Smooth muscle cell (in vitro differentiated cells): Measurements from ENCODE around the gene TVP23A. TPM values are rescaled to one million over a fixed set of nuclear protein-coding genes. Genes with fewer than 3 reads are reported as not detected.

ENCODE experiments used
- DNase-seq: peaks from one replicate; lab custom pipeline; 2025; ENCODE audit not compliant: unreplicated experiment; lab: John Stamatoyannopoulos, UW
- H2AFZ ChIP-seq: fragments of 200-600 bp; sonication (generic); 2 replicates; pipeline ENCODE4 v1.6.0; 2016; ENCODE audit warnings: antibody characterized with exemption, low read depth, mild to moderate bottlenecking
- H3F3A ChIP-seq: fragments of 200-600 bp; sonication (generic); 2 replicates; pipeline ENCODE4 v1.6.0; 2017; ENCODE audit warnings: antibody characterized with exemption, low read depth
- H3K27ac ChIP-seq: fragments of 200-600 bp; sonication (generic); 2 replicates; pipeline ENCODE4 v1.5.1; 2016; ENCODE audit warnings: low read depth, mild to moderate bottlenecking
- H3K27me3 ChIP-seq: fragments of 200-600 bp; sonication (generic); 2 replicates; pipeline ENCODE4 v1.6.1; 2016; ENCODE audit warnings: low read depth, mild to moderate bottlenecking
- H3K36me3 ChIP-seq: fragments of 200-600 bp; sonication (generic); 2 replicates; pipeline ENCODE4 v1.5.1; 2016; ENCODE audit warnings: low read depth
- H3K4me1 ChIP-seq: fragments of 200-600 bp; sonication (generic); 2 replicates; pipeline ENCODE4 v1.5.1; 2016; ENCODE audit warnings: low read depth
- H3K4me2 ChIP-seq: fragments of 200-600 bp; sonication (generic); 2 replicates; pipeline ENCODE4 v1.6.0; 2016; ENCODE audit warnings: mild to moderate bottlenecking
- H3K4me3 ChIP-seq: fragments of 200-600 bp; sonication (generic); 2 replicates; pipeline ENCODE4 v1.5.1; 2016; ENCODE audit warnings: mild to moderate bottlenecking
- H3K79me2 ChIP-seq: fragments of 200-600 bp; sonication (generic); 2 replicates; pipeline ENCODE4 v1.6.0; 2016; ENCODE audit warnings: low read depth, mild to moderate bottlenecking
- H3K9ac ChIP-seq: fragments of 200-600 bp; sonication (generic); 2 replicates; pipeline ENCODE4 v1.6.0; 2016; ENCODE audit warnings: low read depth
- H3K9me3 ChIP-seq: fragments of 200-600 bp; sonication (generic); replicated peaks from 2 replicates; pipeline ENCODE4 v1.5.1; 2016; ENCODE audit warnings: low read depth
- H4K20me1 ChIP-seq: fragments of 200-600 bp; sonication (generic); 2 replicates; pipeline ENCODE4 v1.6.0; 2016; ENCODE audit warnings: low read depth
- CTCF ChIP-seq: fragments of 200-600 bp; sonication (generic); IDR thresholded peaks from 2 replicates; pipeline ENCODE4 v1.5.1; 2017; ENCODE audit warnings: borderline replicate concordance, mild to moderate bottlenecking, antibody characterized with exemption; ENCODE audit not compliant: insufficient read depth, poor library complexity, severe bottlenecking
- WGBS: methylation state at CpG from one replicate; pipeline ENCODE4 v1.1.7; 2016; ENCODE audit warnings: low lambda C conversion rate; 5-methylcytosine and 5-hydroxymethylcytosine counted together
- polyA plus RNA-seq: library from polyadenylated mRNA; unstranded; fragments of >200 nt; fragmentation: Nextera tagmentation; extraction: Ambion mirVana; gene quantifications from 2 replicates; pipeline ENCODE4 v1.2.1, GENCODE V29; 2016
- total RNA-seq: library from RNA; depleted of rRNA; stranded (reverse); fragments of >200 nt; gene quantifications from 2 replicates; pipeline ENCODE4 v1.2.3, GENCODE V29; 2014

TVP23A gene
- total and polyA plus RNA-seq, 2 experiments from 2014 or later, result 0.13 to 0.45 TPM

GRCh38 chr16:10740845-10741208 lies 77.8 kb downstream of the TVP23A start:
- no peaks in the 10 kb centered on the region for H3K4me1 ChIP-seq
- no peaks in the 10 kb centered on the region for H3K79me2 ChIP-seq
- no peak overlapping the region for H3K27ac ChIP-seq
- no peaks in the 10 kb centered on the region for H4K20me1 ChIP-seq
- WGBS, result 90% methylated on average over 2 of the region's 2 CpGs
- H3F3A ChIP-seq, result peaks cover 7% of the 10 kb centered on the region
- DNase-seq, result no peak
- no peak overlapping the region for H3K9ac ChIP-seq
- no peak for TF ChIP-seq CTCF
- H3K4me2 ChIP-seq, result no peak overlapping the region
- no peaks in the 10 kb centered on the region for H3K36me3 ChIP-seq
- H3K4me3 ChIP-seq, result no peak overlapping the region
- no peaks in the 10 kb centered on the region for H3K9me3 ChIP-seq
- no peaks in the 10 kb centered on the region for H3K27me3 ChIP-seq
- no peak overlapping the region for H2AFZ ChIP-seq

GRCh38 chr16:10740000-10740844 lies 78.4 kb downstream of the TVP23A start:
- WGBS, result 98% methylated on average over 10 of the region's 10 CpGs
- H4K20me1 ChIP-seq, result no peaks in the 10 kb centered on the region
- no peak overlapping the region for H3K4me3 ChIP-seq
- no peak overlapping the region for H3K27ac ChIP-seq
- H3F3A ChIP-seq, result peaks cover 7% of the 10 kb centered on the region
- H3K9me3 ChIP-seq, result no peaks in the 10 kb centered on the region
- no peak for TF ChIP-seq CTCF
- no peaks in the 10 kb centered on the region for H3K36me3 ChIP-seq
- no peak overlapping the region for H3K9ac ChIP-seq
- H3K4me1 ChIP-seq, result no peaks in the 10 kb centered on the region
- DNase-seq, result no peak
- no peak overlapping the region for H3K4me2 ChIP-seq
- H3K27me3 ChIP-seq, result no peaks in the 10 kb centered on the region
- no peaks in the 10 kb centered on the region for H3K79me2 ChIP-seq
- no peak overlapping the region for H2AFZ ChIP-seq

- H4K20me1 ChIP-seq, result no peaks in the 10 kb centered on the region
- peaks cover 7% of the 10 kb centered on the region for H3F3A ChIP-seq
- H3K27ac ChIP-seq, result peak overlapping the region; percentile 63
- no peak overlapping the region for H2AFZ ChIP-seq
- 37% methylated on average over 12 of the region's 12 CpGs for WGBS
- DNase-seq, result no peak
- H3K9ac ChIP-seq, result no peak overlapping the region
- no peaks in the 10 kb centered on the region for H3K9me3 ChIP-seq
- H3K27me3 ChIP-seq, result no peaks in the 10 kb centered on the region
- TF ChIP-seq CTCF, result no peak
- no peak overlapping the region for H3K4me3 ChIP-seq
- H3K4me1 ChIP-seq, result no peaks in the 10 kb centered on the region
- no peaks in the 10 kb centered on the region for H3K36me3 ChIP-seq
- H3K79me2 ChIP-seq, result no peaks in the 10 kb centered on the region
- no peak overlapping the region for H3K4me2 ChIP-seq
Measured at GRCh38 chr16:10738231-10739077, 80.1 kb downstream of the TVP23A start.
